GM19099 (cell line): ENCODE measurements around the gene GALNT8.

Experiments
- POLR2A ChIP-seq: IDR thresholded peaks from 3 replicates; pipeline ENCODE4 v1.6.1; 2011; ENCODE audit warnings: low read depth; ENCODE audit not compliant: insufficient read length; ENCODE audit errors: extremely low read depth

The GALNT8 gene

DNA sequence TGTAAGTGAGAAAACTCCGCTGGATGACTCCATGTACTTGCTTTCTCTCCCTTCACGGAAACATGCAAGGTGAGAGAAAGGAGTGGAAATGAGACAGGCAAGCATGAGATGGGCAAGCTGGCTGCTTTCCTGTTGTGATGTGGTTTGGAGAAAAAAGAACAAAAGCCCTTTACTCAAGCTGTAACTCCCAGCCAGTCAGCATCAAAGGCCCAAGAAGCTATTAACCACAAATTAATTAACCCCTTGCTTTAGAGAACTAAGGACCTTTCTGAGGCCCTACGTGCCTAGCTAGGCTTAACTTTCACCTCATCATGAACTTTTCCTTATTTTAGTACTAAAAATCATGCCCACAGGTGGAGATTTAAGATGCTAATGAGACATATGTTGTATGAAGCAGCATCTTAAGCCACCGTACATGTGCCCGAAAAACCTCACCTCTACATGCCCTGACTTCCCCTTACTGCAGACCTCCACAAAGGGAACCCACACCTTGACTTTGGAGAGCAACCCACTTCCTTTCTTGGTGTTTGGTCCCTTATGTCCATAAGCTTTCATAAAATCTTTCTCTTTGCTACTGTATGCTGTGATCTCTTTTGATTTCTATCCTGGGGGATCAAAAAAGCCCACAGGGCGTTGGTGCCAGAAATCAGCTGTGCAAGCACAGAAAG is 87.0 kb downstream of the GALNT8 start:
- no peak for TF ChIP-seq POLR2A

DNA sequence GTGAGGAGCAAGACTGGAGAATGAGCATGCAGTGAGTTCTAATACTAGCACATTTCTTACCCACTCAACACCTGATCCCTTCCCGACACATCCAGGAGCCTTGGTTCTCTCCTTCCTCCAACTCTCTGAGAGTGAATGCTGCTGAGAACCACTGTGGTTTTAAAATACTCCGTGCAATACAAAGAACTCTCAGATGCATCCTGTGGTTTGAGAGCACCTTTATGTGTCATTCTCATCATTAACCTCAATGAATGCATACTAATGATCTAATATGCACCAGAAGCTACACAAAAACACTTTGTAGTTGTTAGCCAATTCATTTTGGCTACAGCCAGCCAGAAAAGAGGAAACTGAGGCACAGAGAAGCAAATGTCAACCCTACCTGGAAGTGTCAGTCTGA is 87.6 kb downstream of the GALNT8 start:
- no peak for TF ChIP-seq POLR2A

- no peak for TF ChIP-seq POLR2A
These were observed 88.8 kb downstream of the GALNT8 start for GRCh38 chr12:4809013-4809448.

GRCh38 chr12:4809449-4810218 is 89.4 kb downstream of the GALNT8 start:
- TF ChIP-seq POLR2A, result no peak

DNA sequence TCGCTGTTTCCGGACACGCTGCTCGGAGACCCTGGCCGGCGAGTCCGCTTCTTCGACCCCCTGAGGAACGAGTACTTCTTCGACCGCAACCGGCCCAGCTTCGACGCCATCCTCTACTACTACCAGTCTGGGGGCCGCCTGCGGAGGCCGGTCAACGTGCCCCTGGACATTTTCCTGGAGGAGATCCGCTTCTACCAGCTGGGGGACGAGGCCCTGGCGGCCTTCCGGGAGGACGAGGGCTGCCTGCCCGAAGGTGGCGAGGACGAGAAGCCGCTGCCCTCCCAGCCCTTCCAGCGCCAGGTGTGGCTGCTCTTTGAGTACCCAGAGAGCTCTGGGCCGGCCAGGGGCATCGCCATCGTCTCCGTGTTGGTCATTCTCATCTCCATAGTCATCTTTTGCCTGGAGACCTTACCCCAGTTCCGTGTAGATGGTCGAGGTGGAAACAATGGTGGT is 90.0 kb downstream of the GALNT8 start:
- no peak for TF ChIP-seq POLR2A

GRCh38 chr12:4812624-4813327 is 92.6 kb downstream of the GALNT8 start:
- no peak for TF ChIP-seq POLR2A

GRCh38 chr12:4813741-4814140 is 93.5 kb downstream of the GALNT8 start:
- no peak for TF ChIP-seq POLR2A

GRCh38 chr12:4814485-4814884 is 94.3 kb downstream of the GALNT8 start:
- no peak for TF ChIP-seq POLR2A

GRCh38 chr12:4816744-4817525 is 96.7 kb downstream of the GALNT8 start:
- no peak for TF ChIP-seq POLR2A

DNA sequence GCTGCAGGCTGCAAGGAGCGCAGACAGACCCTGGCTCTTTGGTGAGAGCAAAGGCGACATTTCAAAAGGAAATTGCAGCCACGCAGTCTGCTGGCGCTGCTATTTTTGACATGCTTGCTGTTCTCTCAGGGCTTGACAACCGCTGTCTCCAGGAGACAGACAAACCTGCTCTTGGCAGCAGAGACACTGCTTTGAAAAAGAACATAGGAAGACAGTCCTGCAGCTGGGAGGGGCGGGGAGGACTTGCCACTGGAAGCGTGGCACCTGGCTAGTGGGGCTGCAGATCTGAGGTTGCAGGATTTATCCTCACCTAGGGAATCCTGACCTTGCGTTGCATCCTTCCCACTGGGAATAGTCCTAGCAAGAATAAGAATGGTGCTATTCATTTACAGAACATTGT is 97.7 kb downstream of the GALNT8 start:
- TF ChIP-seq POLR2A, result no peak

GRCh38 chr12:4819654-4820053 is 99.5 kb downstream of the GALNT8 start:
- no peak for TF ChIP-seq POLR2A

DNA sequence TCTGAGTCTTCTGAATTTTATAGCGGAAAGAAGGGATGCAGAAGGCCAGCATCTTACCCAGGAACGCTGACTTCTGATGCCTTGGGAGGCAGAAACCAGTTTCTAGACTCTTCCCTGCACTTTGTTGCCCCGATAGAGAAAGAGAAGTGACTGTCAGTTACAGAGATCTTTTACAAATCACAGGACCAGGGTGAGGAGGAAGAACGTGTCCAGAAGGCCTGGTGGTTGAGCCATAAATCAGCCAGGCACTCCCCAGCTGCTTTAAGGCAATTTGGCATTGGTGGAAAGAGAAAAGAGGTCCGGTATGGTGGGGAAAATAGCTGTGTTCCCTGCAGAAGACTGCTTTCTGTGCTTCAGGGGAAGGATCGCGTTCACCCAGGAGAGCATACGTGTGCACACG is 100.8 kb downstream of the GALNT8 start:
- TF ChIP-seq POLR2A, result no peak
